Epithelial cell of esophagus (primary cell): Measurements from ENCODE around the gene IFNLR1.
A peak's percentile ranks its signal among the peaks of the same experiment; 100 is the strongest.

ENCODE experiments used
- DNase-seq: peaks from one replicate; pipeline ENCODE4 v3.0.0; 2010; ENCODE audit warnings: low read depth
- H3K4me3 ChIP-seq: 2 replicates; pipeline ENCODE4 v1.5.1; 2011; ENCODE audit warnings: mild to moderate bottlenecking, low read length, control low read depth
- CTCF ChIP-seq: IDR thresholded peaks from 2 replicates; pipeline ENCODE4 v1.5.1; 2011; ENCODE audit warnings: low read depth, mild to moderate bottlenecking, low read length, control low read depth, inconsistent platforms; ENCODE audit not compliant: insufficient read depth; ENCODE audit errors: missing control alignments

The IFNLR1 gene

GRCh38 chr1:24159366-24159765 lies 27.7 kb downstream of the IFNLR1 start:
- H3K4me3 ChIP-seq = no peak overlapping the region
- no peak for TF ChIP-seq CTCF
- DNase-seq = no peak

- TF ChIP-seq CTCF = no peak
- DNase-seq = no peak
- H3K4me3 ChIP-seq = no peak overlapping the region
Measured at GRCh38 chr1:24157918-24158481, 29.1 kb downstream of the IFNLR1 start.

- no peak for TF ChIP-seq CTCF
Measured at GRCh38 chr1:24156542-24157260, 30.4 kb downstream of the IFNLR1 start.

GRCh38 chr1:24155011-24155782 lies 31.9 kb downstream of the IFNLR1 start:
- DNase-seq = peak; percentile 83
- H3K4me3 ChIP-seq = no peak overlapping the region
- TF ChIP-seq CTCF = peak; percentile 33

More at GRCh38 chr1:24156542-24157260, 30.4 kb downstream of the IFNLR1 start:
- DNase-seq = no peak
- no peak overlapping the region for H3K4me3 ChIP-seq

GRCh38 chr1:24154215-24154614 lies 32.9 kb downstream of the IFNLR1 start:
- TF ChIP-seq CTCF = no peak
- DNase-seq = no peak

GRCh38 chr1:24152631-24153494 lies 34.2 kb downstream of the IFNLR1 start:
- no peak for TF ChIP-seq CTCF
- no peak overlapping the region for H3K4me3 ChIP-seq
- DNase-seq = no peak

More at GRCh38 chr1:24154215-24154614, 32.9 kb downstream of the IFNLR1 start:
- H3K4me3 ChIP-seq = no peak overlapping the region
